Keratinocyte (primary cell): Measurements from ENCODE around the gene MPPED1. TPM values are rescaled to one million over a fixed set of nuclear protein-coding genes. Genes with fewer than 3 reads are reported as not detected.

ENCODE experiments used
- DNase-seq: peaks from one replicate; pipeline ENCODE4 v3.0.0-alpha.2; 2011; ENCODE audit warnings: low read depth, missing footprints, low spot score
- FAIRE-seq: peaks from 2 replicates; lab custom pipeline; 2011; peaks lifted over from hg19 to GRCh38; lab: Jason Lieb, UNC
- H2AFZ ChIP-seq: 2 replicates; pipeline ENCODE4 v1.6.0; 2012; ENCODE audit warnings: low read length, control low read depth, inconsistent platforms; ENCODE audit not compliant: control insufficient read depth
- H3K27ac ChIP-seq: 2 replicates; pipeline ENCODE4 v1.5.1; 2011; ENCODE audit warnings: low read length; ENCODE audit not compliant: control insufficient read depth, insufficient read depth
- H3K27me3 ChIP-seq: 3 replicates; pipeline ENCODE4 v1.6.0; 2011; ENCODE audit warnings: low read length; ENCODE audit not compliant: control insufficient read depth, insufficient read depth; ENCODE audit errors: extremely low read depth
- H3K36me3 ChIP-seq, 2 experiments: 2 replicates in 1 of 2; 3 replicates in 1 of 2; pipeline ENCODE4 v1.5.1; 2011; ENCODE audit warnings: low read length in 2 of 2, mild to moderate bottlenecking in 1 of 2; ENCODE audit not compliant: control insufficient read depth in 2 of 2, insufficient read depth in 2 of 2; ENCODE audit errors: extremely low read depth in 1 of 2
- H3K4me1 ChIP-seq: 3 replicates; pipeline ENCODE4 v1.5.1; 2011; ENCODE audit warnings: low read length; ENCODE audit not compliant: control insufficient read depth, insufficient read depth; ENCODE audit errors: extremely low read depth
- H3K4me2 ChIP-seq: 3 replicates; pipeline ENCODE4 v1.6.0; 2011; ENCODE audit warnings: low read depth, low read length; ENCODE audit not compliant: control insufficient read depth, insufficient read depth; ENCODE audit errors: extremely low read depth
- H3K4me3 ChIP-seq, 3 experiments: fragments of 200-600 bp in 1 of 3; sonication (generic) in 1 of 3; 2 replicates in 2 of 3; 3 replicates in 1 of 3; pipeline ENCODE4 v1.5.1; 2011 to 2016; ENCODE audit warnings: low read length in 3 of 3, mild to moderate bottlenecking in 3 of 3, control low read depth in 2 of 3, inconsistent platforms in 1 of 3, low read depth in 1 of 3, mixed read lengths in 1 of 3, mixed run types in 1 of 3, moderate library complexity in 1 of 3; ENCODE audit not compliant: control insufficient read depth in 2 of 3, insufficient read depth in 2 of 3; ENCODE audit errors: extremely low read depth in 1 of 3
- H3K79me2 ChIP-seq: 2 replicates; pipeline ENCODE4 v1.6.0; 2012; ENCODE audit warnings: low read length; ENCODE audit not compliant: control insufficient read depth, insufficient read depth
- H3K9ac ChIP-seq: 3 replicates; pipeline ENCODE4 v1.6.0; 2011; ENCODE audit warnings: low read length; ENCODE audit not compliant: control insufficient read depth, insufficient read depth; ENCODE audit errors: extremely low read depth
- H3K9me1 ChIP-seq: 3 replicates; pipeline ENCODE4 v1.6.0; 2011; ENCODE audit warnings: low read length; ENCODE audit not compliant: control insufficient read depth, insufficient read depth; ENCODE audit errors: extremely low read depth
- H3K9me3 ChIP-seq: 2 replicates; pipeline ENCODE4 v1.5.1; 2012; ENCODE audit warnings: low read depth, low read length; ENCODE audit not compliant: control insufficient read depth
- H4K20me1 ChIP-seq: 3 replicates; pipeline ENCODE4 v1.6.0; 2011; ENCODE audit warnings: low read length; ENCODE audit not compliant: control insufficient read depth, insufficient read depth; ENCODE audit errors: extremely low read depth
- CTCF ChIP-seq, 3 experiments: IDR thresholded peaks in 1 of 3; conservative IDR thresholded peaks in 1 of 3; optimal IDR thresholded peaks in 1 of 3; 2 replicates in 2 of 3; 3 replicates in 1 of 3; pipeline versions ENCODE3 to v1.5.1; 2011; ENCODE audit warnings: low read length in 3 of 3, mild to moderate bottlenecking in 3 of 3, moderate library complexity in 2 of 3, control low read depth in 1 of 3, inconsistent platforms in 1 of 3; ENCODE audit not compliant: insufficient read depth in 2 of 3; ENCODE audit errors: extremely low read depth in 1 of 3
- EZH2 ChIP-seq: IDR thresholded peaks from one replicate; pipeline ENCODE4 v1.6.1; 2012; ENCODE audit warnings: inconsistent platforms, mild to moderate bottlenecking, low read length, moderate library complexity
- dilution Hi-C: fragments of 300-500 bp; cut with MboI; formaldehyde crosslinking; loops from one replicate; pipeline ENCODE4 v1.7.0; 2020; ENCODE audit warnings: low sequenced_read_pairs; ENCODE audit not compliant: extremely low pct_ligation_motif_present
- polyA plus RNA-seq, 5 experiments: library from polyadenylated mRNA; depleted of rRNA in 3 of 5; stranded (reverse) in 3 of 5; stranded (forward) in 1 of 5; unstranded in 1 of 5; fragments of >200 nt; gene quantifications; 1 replicate in 1 of 5; 2 replicates in 3 of 5; 3 replicates in 1 of 5; pipeline versions ENCODE4 v1.2.1 to v1.2.3, GENCODE V29; 2011 to 2012; ENCODE audit warnings: missing spikeins in 2 of 5, low read depth in 1 of 5, low replicate concordance in 1 of 5

The MPPED1 gene
- polyA plus RNA-seq, 1 donor (not counting 4 experiments of a cell fraction or from before 2014, with no cell fraction given), result not detected

GRCh38 chr22:43535741-43536140 lies 123.9 kb downstream of the MPPED1 start:
- H3K27ac ChIP-seq, result peak overlapping the region; percentile 33
- peak overlapping the region; percentile 50 for H3K4me2 ChIP-seq
- no peaks in the 10 kb centered on the region for H3K9me1 ChIP-seq
- no peaks in the 10 kb centered on the region for H3K9me3 ChIP-seq
- H4K20me1 ChIP-seq, result no peaks in the 10 kb centered on the region
- peak; percentile 78 for DNase-seq
- H3K9ac ChIP-seq, result no peak overlapping the region
- no peaks in the 10 kb centered on the region for H3K27me3 ChIP-seq
- no peaks in the 10 kb centered on the region for H3K79me2 ChIP-seq
- peak; percentile 98 for FAIRE-seq
- peaks cover 29% of the 10 kb centered on the region for H3K4me1 ChIP-seq
- no peak overlapping the region for H2AFZ ChIP-seq
- dilution Hi-C loops, result no loop called here
- H3K36me3 ChIP-seq, result no peaks in the 10 kb centered on the region
- TF ChIP-seq CTCF (optimal IDR thresholded peaks at IDR 0.05 in 1 of 3, IDR thresholded peaks at IDR 0.05 in 1 of 3, conservative IDR thresholded peaks at IDR 0.05 in 1 of 3; ENCODE audit: extremely low read depth in 1 of 3, insufficient read depth in 2 of 3, low read length in 3 of 3), result no peak
- TF ChIP-seq EZH2, result no peak
- H3K4me3 ChIP-seq, result peak overlapping the region in 1 of 3 experiments; percentile 1

GRCh38 chr22:43537019-43537585 lies 125.3 kb downstream of the MPPED1 start:
- peaks cover 22% of the 10 kb centered on the region for H3K4me1 ChIP-seq
- no peak overlapping the region for H3K27ac ChIP-seq
- H3K27me3 ChIP-seq, result peaks cover 8% of the 10 kb centered on the region
- no peaks in the 10 kb centered on the region for H3K9me1 ChIP-seq
- no peaks in the 10 kb centered on the region for H4K20me1 ChIP-seq
- TF ChIP-seq EZH2 (no peak), CTCF (optimal IDR thresholded peaks at IDR 0.05 in 1 of 3, IDR thresholded peaks at IDR 0.05 in 1 of 3, conservative IDR thresholded peaks at IDR 0.05 in 1 of 3; ENCODE audit: extremely low read depth in 1 of 3, insufficient read depth in 2 of 3, low read length in 3 of 3) (peak in 2 of 3 experiments; percentile 22 to 39)
- H3K36me3 ChIP-seq, result no peaks in the 10 kb centered on the region
- dilution Hi-C loops, result no loop called here
- no peaks in the 10 kb centered on the region for H3K9me3 ChIP-seq
- DNase-seq, result no peak
- FAIRE-seq, result no peak
- no peak overlapping the region for H2AFZ ChIP-seq
- no peak overlapping the region for H3K9ac ChIP-seq
- H3K4me3 ChIP-seq, result no peak overlapping the region
- no peak overlapping the region for H3K4me2 ChIP-seq
- no peaks in the 10 kb centered on the region for H3K79me2 ChIP-seq
